NB4 (cell line): ENCODE data around the gene KIF3B.

ENCODE experiments used
- DNase-seq: peaks from one replicate; pipeline ENCODE4 v3.0.0; 2010; ENCODE audit warnings: low read depth
- H3K4me3 ChIP-seq: one replicate; pipeline ENCODE4 v1.5.1; 2011; ENCODE audit warnings: mild to moderate bottlenecking, low read depth, low read length, moderate library complexity
- CTCF ChIP-seq: IDR thresholded peaks from one replicate; pipeline ENCODE4 v1.5.1; 2012; ENCODE audit warnings: low read depth, low read length
- MAX ChIP-seq: IDR thresholded peaks from 2 replicates; pipeline ENCODE4 v1.6.1; 2011; ENCODE audit warnings: low read depth, low read length
- MYC ChIP-seq: IDR thresholded peaks from 2 replicates; pipeline ENCODE4 v1.6.1; 2011; ENCODE audit warnings: low read depth, low read length
- POLR2A ChIP-seq: IDR thresholded peaks from 2 replicates; pipeline ENCODE4 v1.6.1; 2011; ENCODE audit warnings: mild to moderate bottlenecking; ENCODE audit not compliant: insufficient read length; ENCODE audit errors: extremely low read depth

The KIF3B gene

GRCh38 chr20:32333181-32333987 is 55.9 kb downstream of the KIF3B start:
- TF ChIP-seq MYC (no peak), POLR2A (no peak), MAX (no peak), CTCF (no peak)
- DNase-seq, result no peak
- H3K4me3 ChIP-seq, result no peak overlapping the region

- TF ChIP-seq MAX, result no peak
- no peak for TF ChIP-seq MYC
- no peak for TF ChIP-seq POLR2A
- TF ChIP-seq CTCF, result no peak
- no peak overlapping the region for H3K4me3 ChIP-seq
- peak; percentile 14 for DNase-seq
Measured at GRCh38 chr20:32333988-32334885, 56.8 kb downstream of the KIF3B start.

GRCh38 chr20:32336918-32337347 is 59.5 kb downstream of the KIF3B start:
- TF ChIP-seq MYC (peak; percentile 64), POLR2A (no peak), CTCF (peak; percentile 69), MAX (peak; percentile 40; the same call in 1 of the 2 replicates)
- H3K4me3 ChIP-seq, result no peak overlapping the region
- peak; percentile 85 for DNase-seq

- TF ChIP-seq MYC (no peak), MAX (peak; percentile 52; the same call in 1 of the 2 replicates)
- H3K4me3 ChIP-seq, result no peak overlapping the region
- peak; percentile 83 for DNase-seq
Measured at GRCh38 chr20:32337937-32338661, 60.6 kb downstream of the KIF3B start.

- DNase-seq, result peak; percentile 71
- TF ChIP-seq MYC (no peak), MAX (no peak), CTCF (no peak)
- H3K4me3 ChIP-seq, result no peak overlapping the region
Measured at GRCh38 chr20:32338665-32339064, 61.2 kb downstream of the KIF3B start.
